T47D (cell line): ENCODE measurements around the gene RBCK1.

ENCODE experiments used
- DNase-seq, 2 experiments: peaks; one replicate each; pipeline versions ENCODE4 v3.0.0 to v3.0.0-alpha.2; 2011 to 2012; ENCODE audit warnings: low read depth in 1 of 2, low spot score in 1 of 2
- JUND ChIP-seq: IDR thresholded peaks from 2 replicates; pipeline ENCODE4 v1.6.1; 2012; ENCODE audit warnings: low read depth
- in situ Hi-C: cut with HindIII; loops from 2 replicates; pipeline ENCODE4 v1.10.0; 2016; ENCODE audit warnings: low sequenced_read_pairs, low pct_unique_long_range_greater_than_20kb

The RBCK1 gene

GRCh38 chr20:396619-397431, 11.3 kb upstream of the RBCK1 start:
- in situ Hi-C loops, result no loop called here
- no peak for DNase-seq
- no peak for TF ChIP-seq JUND

- DNase-seq, result no peak
- no peak for TF ChIP-seq JUND
- in situ Hi-C loops, result no loop called here
These were observed 10.5 kb upstream of the RBCK1 start for GRCh38 chr20:397432-398237.

GRCh38 chr20:399182-399707, 8.9 kb upstream of the RBCK1 start:
- no peak for DNase-seq
- no peak for TF ChIP-seq JUND
- in situ Hi-C loops, result no loop called here

GRCh38 chr20:400128-400453, 8.0 kb upstream of the RBCK1 start:
- in situ Hi-C loops, result no loop called here
- DNase-seq, result no peak
- TF ChIP-seq JUND, result no peak

- DNase-seq, result no peak
These were observed 7.4 kb upstream of the RBCK1 start for GRCh38 chr20:400454-401275.

GRCh38 chr20:401682-402495, 6.2 kb upstream of the RBCK1 start:
- in situ Hi-C loops, result no loop called here
- DNase-seq, result peak in 1 of 2 experiments; percentile 65

More at GRCh38 chr20:400454-401275, 7.4 kb upstream of the RBCK1 start:
- no peak for TF ChIP-seq JUND
- in situ Hi-C loops, result no loop called here

GRCh38 chr20:402496-402885, 5.6 kb upstream of the RBCK1 start:
- DNase-seq, result no peak
- no peak for TF ChIP-seq JUND
- in situ Hi-C loops, result no loop called here

More at GRCh38 chr20:401682-402495, 6.2 kb upstream of the RBCK1 start:
- TF ChIP-seq JUND, result no peak

- in situ Hi-C loops, result no loop called here
- no peak for TF ChIP-seq JUND
- DNase-seq, result no peak
These were observed 5.1 kb upstream of the RBCK1 start for GRCh38 chr20:402898-403581.

- TF ChIP-seq JUND, result no peak
- DNase-seq, result no peak
- in situ Hi-C loops, result no loop called here
These were observed 4.5 kb upstream of the RBCK1 start for GRCh38 chr20:403582-403957.

- in situ Hi-C loops, result no loop called here
- no peak for DNase-seq
- no peak for TF ChIP-seq JUND
These were observed 4.0 kb upstream of the RBCK1 start for GRCh38 chr20:404088-404487.
